Smooth muscle cell of the brain vasculature (primary cell): ENCODE measurements around the gene TMPRSS9.
"Not testable (repeated sequence)": the region's sequence is repeated elsewhere in the genome, so short reads cannot be mapped to it uniquely, and the experiment has no call there.

Source experiments
- DNase-seq: peaks from one replicate; pipeline ENCODE4 v3.0.0-alpha.2; 2012; ENCODE audit warnings: low read depth, low spot score

The TMPRSS9 gene

GRCh38 chr19:2342656-2343288, 17.3 kb upstream of the TMPRSS9 start:
- DNase-seq, result no peak

DNA sequence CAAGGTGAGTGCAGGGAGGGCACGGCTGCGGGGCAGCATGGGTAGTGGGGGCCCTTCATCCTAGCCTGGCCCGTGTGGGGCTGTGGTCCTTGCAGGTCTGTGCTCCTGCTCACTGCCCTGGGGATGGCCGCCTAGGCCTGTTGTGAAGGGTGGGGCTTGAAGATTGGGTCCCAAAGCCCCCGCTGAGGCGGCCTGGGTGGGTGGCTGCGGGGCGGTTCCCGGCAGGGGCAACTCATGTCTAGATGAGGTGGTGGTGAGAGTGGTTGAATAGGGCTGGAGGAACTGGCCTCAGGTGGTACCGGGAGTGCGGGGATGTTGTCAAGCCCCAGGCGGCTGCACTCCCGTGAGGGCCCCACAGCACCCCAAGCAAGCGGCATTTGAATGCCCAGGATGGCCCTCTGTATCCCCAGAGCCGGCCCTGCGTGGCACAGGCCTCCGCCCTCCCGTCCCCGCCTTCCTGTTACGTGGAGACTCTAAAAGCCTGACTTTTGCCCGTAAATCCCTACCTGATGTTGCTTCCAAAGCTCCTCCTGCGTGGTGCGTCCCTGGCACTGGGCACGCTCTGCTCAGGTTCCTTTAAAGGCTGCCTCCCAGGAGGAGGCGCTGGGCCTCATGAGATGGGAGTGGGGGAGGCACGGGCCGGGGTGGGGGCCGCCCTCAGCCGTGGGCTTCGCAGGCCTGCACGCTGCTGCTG, 16.6 kb upstream of the TMPRSS9 start:
- no peak for DNase-seq

- no peak for DNase-seq
Observed at GRCh38 chr19:2344381-2344870, 15.6 kb upstream of the TMPRSS9 start.

DNA sequence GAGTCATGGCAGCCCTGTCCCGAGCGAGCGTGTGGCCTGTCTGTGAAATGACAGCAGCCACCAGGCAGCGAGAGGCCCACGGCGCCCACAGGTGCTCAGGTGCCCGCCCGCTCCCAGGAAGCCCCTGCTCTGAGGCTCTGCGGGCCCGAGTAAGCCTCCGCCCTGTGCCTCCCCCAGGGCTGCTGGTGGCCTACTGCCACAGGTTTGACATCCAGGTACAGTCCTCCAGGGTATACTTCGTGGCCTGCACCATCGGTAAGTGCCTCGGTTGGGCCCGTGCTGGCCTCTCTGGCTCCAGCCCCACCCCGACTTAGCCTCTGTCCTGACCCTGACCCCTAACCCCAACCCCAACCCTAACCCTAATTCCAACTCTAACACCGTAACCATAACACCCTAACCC, 15.0 kb upstream of the TMPRSS9 start:
- no peak for DNase-seq

- no peak for DNase-seq
Observed at GRCh38 chr19:2345794-2346663, 14.0 kb upstream of the TMPRSS9 start.

DNA sequence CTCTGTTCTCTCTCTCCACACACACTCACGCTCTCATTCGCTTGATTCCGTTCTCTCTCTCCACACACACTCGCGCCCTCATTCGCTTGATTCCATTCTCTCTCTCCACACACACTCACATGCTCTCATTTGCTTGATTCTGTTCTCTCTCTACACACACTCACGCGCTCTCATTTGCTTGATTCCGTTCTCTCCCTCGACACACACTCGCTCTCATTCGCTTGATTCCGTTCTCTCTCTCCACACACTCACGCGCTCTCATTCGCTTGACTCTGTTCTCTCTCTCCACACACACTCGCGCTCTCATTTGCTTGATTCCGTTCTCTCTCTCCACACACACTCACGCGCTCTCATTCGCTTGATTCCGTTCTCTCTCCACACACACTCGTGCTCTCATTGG, 10.2 kb upstream of the TMPRSS9 start:
- DNase-seq, result not testable (repeated sequence)

DNA sequence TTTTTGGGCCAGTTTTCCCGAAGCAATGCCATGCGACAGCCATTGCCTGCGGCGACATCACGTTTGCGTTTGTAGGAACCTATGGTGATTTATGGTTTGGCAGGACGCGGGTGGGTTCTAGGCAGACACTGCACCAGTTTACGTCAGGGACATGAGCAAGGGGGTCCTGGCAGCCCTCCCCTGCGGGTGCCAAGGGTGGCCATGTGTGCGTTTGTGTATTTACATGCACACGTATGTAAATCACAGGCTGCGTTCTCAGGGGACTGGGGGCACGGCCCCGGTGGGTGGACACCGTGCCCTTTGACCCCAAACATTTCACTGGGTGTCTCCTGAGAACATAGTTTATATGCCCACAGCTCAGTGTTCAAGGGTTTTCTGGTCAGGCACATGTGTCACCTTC, 9.4 kb upstream of the TMPRSS9 start:
- DNase-seq, result no peak

GRCh38 chr19:2351591-2351990, 8.5 kb upstream of the TMPRSS9 start:
- no peak for DNase-seq

DNA sequence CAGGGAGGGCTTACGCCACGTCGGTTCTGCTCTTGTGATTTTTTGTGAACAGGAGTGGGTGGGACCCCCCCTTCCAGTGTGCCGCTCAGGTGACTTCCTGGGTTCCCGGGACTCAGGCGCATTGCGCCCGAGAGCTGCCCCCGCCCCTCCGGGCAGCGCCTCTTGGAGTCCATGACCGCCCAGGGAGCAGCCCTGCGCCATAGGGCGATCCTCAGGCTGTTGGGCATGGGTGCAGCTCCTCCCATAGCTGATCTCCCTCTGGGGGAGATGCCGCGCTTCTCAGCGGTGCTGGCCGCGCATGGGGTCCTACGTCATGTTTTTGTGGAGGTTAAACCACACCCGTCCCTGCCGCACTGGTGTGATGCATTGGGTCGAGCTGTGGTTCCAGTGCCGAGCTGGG, 7.9 kb upstream of the TMPRSS9 start:
- DNase-seq, result no peak

DNA sequence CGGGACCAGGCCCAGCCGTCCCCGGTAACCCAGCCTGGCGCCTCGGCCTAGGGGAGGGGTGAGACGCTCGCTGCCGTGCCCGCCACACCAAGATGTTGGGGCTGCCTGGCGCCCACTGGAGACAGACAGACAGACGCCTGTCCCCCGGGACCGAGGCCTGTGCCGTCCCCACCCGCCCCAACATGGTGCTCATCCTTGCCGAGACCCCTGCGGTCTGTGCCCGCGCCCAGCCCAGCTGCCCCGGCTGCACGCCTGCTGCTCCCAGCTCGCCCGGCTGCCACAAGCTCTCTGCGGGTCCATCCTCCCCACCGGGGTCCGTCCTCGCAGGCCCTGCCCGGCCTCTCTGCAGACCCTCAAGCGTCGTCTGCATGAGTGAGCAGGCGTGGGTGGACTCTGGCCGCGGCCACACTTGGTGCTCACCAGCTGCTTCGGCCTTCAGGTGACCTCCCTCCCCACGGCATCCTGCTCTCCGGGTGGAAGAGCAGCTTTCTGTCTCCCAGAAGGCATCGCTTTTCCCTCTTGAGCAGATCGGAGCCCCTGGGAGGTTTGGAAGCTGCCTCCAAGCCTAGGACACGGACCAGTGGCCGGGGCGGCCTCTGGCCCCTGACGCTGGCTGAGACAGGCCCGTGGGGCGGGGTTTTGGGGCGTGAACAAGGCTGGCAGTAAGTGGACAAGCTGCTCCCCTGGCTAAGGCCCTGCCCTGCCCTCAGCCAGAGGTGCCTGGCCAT, 6.7 kb upstream of the TMPRSS9 start:
- DNase-seq, result no peak

DNA sequence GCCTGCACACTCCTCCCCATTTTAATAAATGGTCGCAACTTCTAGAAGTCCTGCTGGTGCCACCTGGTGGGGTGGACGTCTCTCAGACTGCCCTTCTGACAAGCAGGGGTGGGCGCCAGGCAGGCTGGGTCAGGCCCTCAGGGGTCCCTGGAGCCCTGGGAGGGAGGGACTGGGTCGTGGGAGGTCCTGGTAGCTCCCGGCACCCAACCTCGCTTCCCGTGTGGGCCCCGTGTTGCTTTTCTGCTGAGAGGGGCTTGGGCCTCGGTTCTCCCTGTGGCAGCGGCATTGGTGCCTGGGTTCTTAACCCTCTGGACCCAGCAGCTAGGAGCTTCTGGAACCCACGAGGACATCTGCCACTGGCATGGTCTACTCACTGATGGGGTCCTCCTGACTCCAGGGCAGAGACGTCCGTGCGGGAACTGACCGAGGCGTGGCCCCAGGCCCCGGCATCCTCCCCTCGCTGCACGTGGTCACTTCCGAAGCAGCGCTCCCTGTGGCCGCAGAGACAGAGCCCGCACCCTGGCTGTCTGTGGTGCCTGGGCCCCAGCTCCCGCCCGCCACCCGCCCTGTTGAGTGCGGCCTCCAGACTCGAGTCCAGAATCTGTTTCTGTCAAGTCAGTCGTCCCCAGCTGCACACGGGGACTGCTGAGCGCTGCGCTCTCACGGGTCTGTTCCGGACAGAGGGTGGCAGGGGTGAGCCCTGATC, 6.0 kb upstream of the TMPRSS9 start:
- no peak for DNase-seq

GRCh38 chr19:2354670-2355069, 5.4 kb upstream of the TMPRSS9 start:
- no peak for DNase-seq

DNA sequence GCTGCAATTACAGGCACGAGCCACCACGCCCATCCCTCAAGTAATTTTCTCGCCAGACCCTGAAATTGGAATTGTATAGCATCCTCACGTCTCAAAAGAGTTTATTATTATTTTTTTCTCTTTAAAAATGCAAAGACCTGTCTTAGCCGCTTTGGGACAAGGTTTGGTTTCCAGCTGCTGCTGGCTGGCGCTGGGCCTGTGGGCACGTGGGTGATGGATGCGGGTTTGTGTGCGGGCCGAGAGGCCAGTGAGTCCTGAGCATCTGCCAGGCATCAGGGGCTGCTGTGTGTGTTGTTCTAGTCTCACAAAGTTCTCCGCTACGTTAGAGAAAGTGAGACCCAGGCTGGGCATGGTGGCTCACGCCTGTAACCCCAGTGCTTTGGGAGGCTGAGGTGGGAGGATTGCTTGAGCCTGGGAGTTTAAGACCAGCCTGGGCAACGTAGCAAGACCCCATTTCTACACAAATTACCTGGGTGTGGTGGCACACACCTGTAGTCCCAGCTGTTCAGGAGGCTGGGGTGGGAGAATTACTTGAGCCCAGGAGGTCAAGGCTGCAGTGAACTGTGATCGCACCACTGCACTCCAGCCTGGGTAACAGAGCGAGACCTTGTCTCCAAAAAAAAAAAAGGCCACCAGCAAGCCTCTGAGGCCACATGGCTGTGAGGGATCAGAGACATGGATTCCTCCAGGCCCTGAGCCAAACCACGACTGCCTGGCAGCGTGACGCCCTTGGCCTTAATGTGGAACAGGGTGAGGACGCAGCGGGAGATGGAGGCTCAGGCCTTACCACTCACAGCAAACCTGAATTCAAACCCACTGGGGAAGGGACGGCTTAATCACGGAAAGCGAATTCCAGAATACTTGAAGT, 4.7 kb upstream of the TMPRSS9 start:
- no peak for DNase-seq

DNA sequence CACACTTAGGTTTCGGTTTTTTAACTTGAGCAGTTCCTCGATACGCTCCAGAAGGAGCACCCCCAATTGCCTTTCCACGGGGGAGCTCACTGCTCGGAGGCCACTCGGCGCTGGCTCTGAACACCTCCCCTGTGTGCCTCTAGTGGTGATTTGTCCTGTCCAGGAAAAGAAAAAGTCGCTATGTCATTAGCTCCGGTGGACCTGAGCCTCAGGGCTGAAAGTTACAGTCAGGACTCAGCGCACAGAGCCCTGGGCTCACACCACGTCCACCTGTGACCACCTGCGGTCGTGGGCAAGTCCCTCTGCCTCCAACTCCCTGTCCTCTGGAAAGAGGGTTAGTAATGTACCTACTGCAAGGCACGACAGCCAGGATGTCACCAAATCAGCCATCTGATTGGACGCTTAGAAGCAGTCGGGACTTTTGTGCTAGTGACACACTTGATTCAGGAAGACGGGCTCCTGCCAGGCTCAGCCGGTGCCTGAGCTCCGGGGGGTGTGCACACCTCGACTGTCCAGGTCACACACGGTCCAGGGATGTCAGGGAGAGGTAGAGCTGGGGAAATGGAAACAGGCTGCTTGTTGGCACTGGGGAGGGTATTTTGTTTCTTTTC, 3.9 kb upstream of the TMPRSS9 start:
- no peak for DNase-seq

- no peak for DNase-seq
Observed at GRCh38 chr19:2357279-2358206, 2.5 kb upstream of the TMPRSS9 start.

- DNase-seq, result no peak
Observed at GRCh38 chr19:2358548-2359173, 1.4 kb upstream of the TMPRSS9 start.

DNA sequence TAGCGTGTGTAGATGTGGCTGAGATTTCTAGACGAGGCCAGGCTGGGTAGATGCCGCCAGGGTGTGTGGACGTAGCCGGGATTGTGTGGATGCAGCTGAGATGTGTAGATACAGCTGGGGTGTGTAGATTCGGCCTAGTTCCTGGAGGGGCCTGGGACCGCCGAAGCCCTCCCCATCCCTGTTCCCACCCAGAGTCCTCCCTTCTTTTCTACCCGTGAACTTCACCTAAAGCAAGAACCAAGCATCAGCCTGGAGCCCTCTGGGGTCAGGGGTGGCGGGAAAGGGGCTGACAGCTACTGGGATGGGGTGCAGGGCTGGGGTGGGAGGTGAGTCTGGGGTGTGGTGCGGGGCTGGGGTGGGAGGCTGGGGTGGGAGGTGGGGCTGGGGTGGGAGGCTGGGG, 768 bp downstream of the TMPRSS9 start:
- DNase-seq, result no peak
